ENCODE results near the gene SCUBE1. TPM values are rescaled to one million over a fixed set of nuclear protein-coding genes. Genes with fewer than 3 reads are reported as not detected.

The SCUBE1 gene
- total and polyA plus RNA-seq, 2 of the 8 experiments (the other 6 are each of a cell fraction or from before 2014, with no cell fraction given): 2.3 to 4.9 TPM

GRCh38 chr22:43183496-43184277 is 159.5 kb downstream of the SCUBE1 start:
- WGBS, 2 experiments (ENCODE audit: extremely low coverage in 1 of 2, insufficient coverage in 1 of 2, insufficient read length in 1 of 2, insufficient replicate concordance in 2 of 2, low coverage in 1 of 2, low lambda C conversion rate in 2 of 2, missing lambda C conversion rate in 1 of 2): 84% methylated on average over 12 of the region's 12 CpGs; no CpG with 5 or more reads in 1 of the 2 experiments
- no peak overlapping the region for H3K14ac ChIP-seq (ENCODE audit: insufficient read length)
- H2AK5ac ChIP-seq (ENCODE audit: low read depth, low read length): 0 out of 2 replicates have a peak overlapping the region, but pooled peaks have one; percentile 39
- H3K27ac ChIP-seq (ENCODE audit: low read depth, low read length): no peak overlapping the region; the same call in 1 of the 2 replicates
- H2BK15ac ChIP-seq (ENCODE audit: low read length): no peak overlapping the region
- POLR2A ChIA-PET (ENCODE audit: partially characterized antibody): interaction anchor here (1.0 to 2.5 kb wide), 6 partner anchors 10 to 20 kb away, joined by 3 to 10 read pairs (median 4); no protein-coding TSS in a partner anchor
- H3K79me1 ChIP-seq (ENCODE audit: low read depth, low read length): peaks cover 10% of the 10 kb centered on the region; the same call in 1 of the 2 replicates
- H4K8ac ChIP-seq (ENCODE audit: extremely low read depth, insufficient read depth, low read length): no peak overlapping the region
- no peak overlapping the region for H2BK5ac ChIP-seq (ENCODE audit: low read depth, low read length)
- CTCF ChIA-PET (ENCODE audit: partially characterized antibody): interaction anchor here (0.7 to 12.4 kb wide), 3 partner anchors 10 to 160 kb away, joined by 3 to 104 read pairs (median 3); no protein-coding TSS in a partner anchor
- FAIRE-seq: no peak
- peaks cover 0 to 14% (median 5%) of the 10 kb centered on the region in 4 experiments; a peak in 5 of 7 replicates for H3K4me1 ChIP-seq (replicated peaks in 1 of 4; ENCODE audit: control insufficient read depth in 3 of 4, insufficient read depth in 4 of 4, low read length in 3 of 4)
- no peak overlapping the region for H3K56ac ChIP-seq (replicated peaks; ENCODE audit: insufficient read length, low read depth, low read length)
- H3K36me3 ChIP-seq (ENCODE audit: control insufficient read depth in 2 of 4, insufficient read depth in 4 of 4, low read length in 3 of 4): peaks cover 19 to 33% (median 29%) of the 10 kb centered on the region in 4 experiments; a peak in 7 of 8 replicates
- no peak overlapping the region for H3K4me3 ChIP-seq (ENCODE audit: extremely low read depth in 1 of 4, insufficient read depth in 2 of 4, low read depth in 3 of 4, low read length in 4 of 4)
- H4K5ac ChIP-seq (ENCODE audit: insufficient read length, low read depth, low read length): no peak overlapping the region
- H2BK12ac ChIP-seq (ENCODE audit: low read depth, low read length): no peak overlapping the region
- DNase-seq (ENCODE audit: low read depth in 1 of 2, low spot score in 2 of 2): no peak
- peaks cover 0 to 32% of the 10 kb centered on the region in 2 experiments; a peak in 3 of 4 replicates for H3K79me2 ChIP-seq (ENCODE audit: control insufficient read depth in 1 of 2, insufficient read depth in 2 of 2, low read length in 2 of 2)
- H3K23me2 ChIP-seq (ENCODE audit: low read depth, low read length): peaks cover 7% of the 10 kb centered on the region; the same call in 1 of the 2 replicates
- no peaks in the 10 kb centered on the region for H3K27me3 ChIP-seq (replicated peaks in 1 of 4; ENCODE audit: control insufficient read depth in 3 of 4, extremely low read depth in 1 of 4, insufficient read depth in 3 of 4, low read length in 3 of 4)
- H2BK120ac ChIP-seq (replicated peaks; ENCODE audit: low read depth, low read length): no peak overlapping the region
- H3K23ac ChIP-seq (ENCODE audit: insufficient read length): no peak overlapping the region
- no peak overlapping the region for H3K4me2 ChIP-seq (ENCODE audit: insufficient read depth in 1 of 2, low read depth in 2 of 2, low read length in 2 of 2)
- H3K9ac ChIP-seq (replicated peaks in 1 of 4; ENCODE audit: extremely low read depth in 1 of 4, low read depth in 3 of 4, low read length in 3 of 4): no peak overlapping the region; a peak in 1 of 7 replicates
- H3K9me3 ChIP-seq (ENCODE audit: insufficient read depth in 2 of 2, low read depth in 1 of 2, low read length in 1 of 2): no peaks in the 10 kb centered on the region
- no peak overlapping the region for H3K4ac ChIP-seq (replicated peaks; ENCODE audit: insufficient read length, low read depth, low read length)
- no peak overlapping the region for H2BK20ac ChIP-seq (ENCODE audit: low read length)
- no peak overlapping the region for H4K91ac ChIP-seq (replicated peaks; ENCODE audit: insufficient read length, low read length)
- peaks cover 4 to 20% of the 10 kb centered on the region in 2 experiments for H4K20me1 ChIP-seq (replicated peaks in 1 of 2; ENCODE audit: control insufficient read depth in 1 of 2, insufficient read depth in 2 of 2, low read length in 2 of 2)
- no peak overlapping the region for H3K18ac ChIP-seq (ENCODE audit: extremely low read depth, low read length)
- H2AFZ ChIP-seq (ENCODE audit: low read length): no peak overlapping the region
- TF ChIP-seq, protein P1, sequence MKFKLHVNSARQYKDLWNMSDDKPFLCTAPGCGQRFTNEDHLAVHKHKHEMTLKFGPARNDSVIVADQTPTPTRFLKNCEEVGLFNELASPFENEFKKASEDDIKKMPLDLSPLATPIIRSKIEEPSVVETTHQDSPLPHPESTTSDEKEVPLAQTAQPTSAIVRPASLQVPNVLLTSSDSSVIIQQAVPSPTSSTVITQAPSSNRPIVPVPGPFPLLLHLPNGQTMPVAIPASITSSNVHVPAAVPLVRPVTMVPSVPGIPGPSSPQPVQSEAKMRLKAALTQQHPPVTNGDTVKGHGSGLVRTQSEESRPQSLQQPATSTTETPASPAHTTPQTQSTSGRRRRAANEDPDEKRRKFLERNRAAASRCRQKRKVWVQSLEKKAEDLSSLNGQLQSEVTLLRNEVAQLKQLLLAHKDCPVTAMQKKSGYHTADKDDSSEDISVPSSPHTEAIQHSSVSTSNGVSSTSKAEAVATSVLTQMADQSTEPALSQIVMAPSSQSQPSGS (IDR thresholded peaks at IDR 0.05; ENCODE audit: low read length): no peak
- TF ChIP-seq, protein P2, sequence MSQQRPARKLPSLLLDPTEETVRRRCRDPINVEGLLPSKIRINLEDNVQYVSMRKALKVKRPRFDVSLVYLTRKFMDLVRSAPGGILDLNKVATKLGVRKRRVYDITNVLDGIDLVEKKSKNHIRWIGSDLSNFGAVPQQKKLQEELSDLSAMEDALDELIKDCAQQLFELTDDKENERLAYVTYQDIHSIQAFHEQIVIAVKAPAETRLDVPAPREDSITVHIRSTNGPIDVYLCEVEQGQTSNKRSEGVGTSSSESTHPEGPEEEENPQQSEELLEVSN (IDR thresholded peaks at IDR 0.05): no peak
- TF ChIP-seq CREB1 (IDR thresholded peaks at IDR 0.05): no peak
- TF ChIP-seq FOSL1 (IDR thresholded peaks at IDR 0.05; ENCODE audit: insufficient read depth, low read depth, low read length): no peak
- no peak for TF ChIP-seq EP300 (IDR thresholded peaks at IDR 0.05; ENCODE audit: borderline replicate concordance in 1 of 2, low read depth in 2 of 2, low read length in 2 of 2)
- TF ChIP-seq BACH1 (IDR thresholded peaks at IDR 0.05; ENCODE audit: low read length): no peak
- TF ChIP-seq, protein P3, sequence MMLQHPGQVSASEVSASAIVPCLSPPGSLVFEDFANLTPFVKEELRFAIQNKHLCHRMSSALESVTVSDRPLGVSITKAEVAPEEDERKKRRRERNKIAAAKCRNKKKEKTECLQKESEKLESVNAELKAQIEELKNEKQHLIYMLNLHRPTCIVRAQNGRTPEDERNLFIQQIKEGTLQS (IDR thresholded peaks at IDR 0.05; ENCODE audit: insufficient read depth, low read depth, low read length): no peak
